MCF 10A (cell line): Measurements from ENCODE around the gene DIAPH2. TPM values are rescaled to one million over a fixed set of nuclear protein-coding genes. Genes with fewer than 3 reads are reported as not detected.

Experiments
- BruUV-seq: library from RNA; stranded (reverse); fragments of 400-500 nt; replicated peaks from 2 replicates; lab custom pipeline; 2021; lab: Mats Ljungman, UMichigan
- CTCF ChIA-PET: fragments of 300-600 bp; sonication (Branson Sonifier 250); formaldehyde crosslinking; extraction: SDS; loops from one replicate; lab custom pipeline; 2021; ENCODE audit warnings: antibody characterized with exemption, inconsistent platforms; lab: Yijun Ruan, JAX
- POLR2A ChIA-PET: fragments of 300-600, 350-650 bp; sonication (Branson Sonifier 250); formaldehyde crosslinking; extraction: SDS; loops from one replicate; lab custom pipeline; 2020; ENCODE audit warnings: antibody characterized with exemption, inconsistent platforms; lab: Yijun Ruan, JAX
- DNase-seq: peaks from one replicate; pipeline ENCODE4 v3.0.0-alpha.2; 2018; ENCODE audit not compliant: unreplicated experiment
- H3K27ac Mint-ChIP-seq: one replicate; pipeline ENCODE4 v1.8.0; 2022; ENCODE audit warnings: mild to moderate bottlenecking, low read depth, mixed read lengths; ENCODE audit not compliant: unreplicated experiment
- H3K27me3 Mint-ChIP-seq: one replicate; pipeline ENCODE4 v1.8.0; 2022; ENCODE audit warnings: mixed read lengths; ENCODE audit not compliant: insufficient read depth, unreplicated experiment
- H3K36me3 Mint-ChIP-seq: one replicate; pipeline ENCODE4 v1.8.0; 2022; ENCODE audit warnings: mild to moderate bottlenecking, moderate library complexity, mixed read lengths; ENCODE audit not compliant: insufficient read depth, unreplicated experiment
- H3K4me1 Mint-ChIP-seq: one replicate; pipeline ENCODE4 v1.8.0; 2022; ENCODE audit warnings: mixed read lengths; ENCODE audit not compliant: insufficient read depth, unreplicated experiment
- H3K4me3 Mint-ChIP-seq: one replicate; pipeline ENCODE4 v1.8.0; 2022; ENCODE audit warnings: mild to moderate bottlenecking, moderate library complexity, mixed read lengths; ENCODE audit not compliant: unreplicated experiment
- H3K9me3 Mint-ChIP-seq: one replicate; pipeline ENCODE4 v1.8.0; 2022; ENCODE audit warnings: mixed read lengths; ENCODE audit not compliant: unreplicated experiment
- CTCF ChIP-seq: fragments of 200-600 bp; IDR thresholded peaks from one replicate; pipeline ENCODE4 v1.8.0; 2022; ENCODE audit warnings: antibody characterized with exemption, mild to moderate bottlenecking; ENCODE audit not compliant: unreplicated experiment
- intact Hi-C: fragments of 100-400 bp; cut with micrococcal nuclease; formaldehyde crosslinking; loops from 2 replicates; pipeline ENCODE4 v1.14.1; 2022
- total RNA-seq: library from RNA; stranded (reverse); gene quantifications from 2 replicates; pipeline ENCODE4 v1.2.3, GENCODE V29; 2022

Gene DIAPH2
- total RNA-seq, 1 experiment from 2014 or later = 17.6 TPM

GRCh38 chrX:97159916-97160800, 475.5 kb downstream of the DIAPH2 start:
- Mint-ChIP-seq H3K4me3 (no peak overlapping the region), H3K4me1 (no peaks in the 10 kb centered on the region), H3K36me3 (peaks cover 5% of the 10 kb centered on the region), H3K27me3 (peaks cover 14% of the 10 kb centered on the region), H3K9me3 (no peaks in the 10 kb centered on the region), H3K27ac (no peak overlapping the region)
- DNase-seq = no peak
- CTCF ChIA-PET = no interaction called here
- intact Hi-C loops = no loop called here
- no TSS peak for BruUV-seq
- POLR2A ChIA-PET = no interaction called here
- TF ChIP-seq CTCF = no peak

- Mint-ChIP-seq H3K4me3 (no peak overlapping the region), H3K4me1 (no peaks in the 10 kb centered on the region), H3K27ac (no peak overlapping the region), H3K9me3 (no peaks in the 10 kb centered on the region), H3K27me3 (peaks cover 42% of the 10 kb centered on the region), H3K36me3 (peaks cover 5% of the 10 kb centered on the region)
- DNase-seq = no peak
- no TSS peak for BruUV-seq
- ChIA-PET CTCF (interaction anchor here (0.6 kb wide), 1 partner anchor 34 kb away, joined by 3 read pairs; no protein-coding TSS in a partner anchor), POLR2A (no interaction called here)
- intact Hi-C loops = no loop called here
- TF ChIP-seq CTCF = no peak
Measured at GRCh38 chrX:97167333-97167732, 482.7 kb downstream of the DIAPH2 start.

GRCh38 chrX:97168646-97169045, 484.0 kb downstream of the DIAPH2 start:
- BruUV-seq = no TSS peak
- DNase-seq = no peak
- no peak overlapping the region for H3K4me3 Mint-ChIP-seq
- H3K9me3 Mint-ChIP-seq = no peaks in the 10 kb centered on the region
- no peaks in the 10 kb centered on the region for H3K36me3 Mint-ChIP-seq
- intact Hi-C loops = no loop called here
- CTCF ChIA-PET = no interaction called here
- no peaks in the 10 kb centered on the region for H3K4me1 Mint-ChIP-seq
- POLR2A ChIA-PET = interaction anchor here (1.0 kb wide), 1 partner anchor 8 kb away, joined by 4 read pairs; no protein-coding TSS in a partner anchor
- TF ChIP-seq CTCF = no peak
- H3K27me3 Mint-ChIP-seq = peaks cover 33% of the 10 kb centered on the region
- H3K27ac Mint-ChIP-seq = no peak overlapping the region

- Mint-ChIP-seq H3K9me3 (no peaks in the 10 kb centered on the region), H3K27ac (no peak overlapping the region), H3K36me3 (no peaks in the 10 kb centered on the region), H3K27me3 (peaks cover 18% of the 10 kb centered on the region), H3K4me1 (no peaks in the 10 kb centered on the region), H3K4me3 (no peak overlapping the region)
- no peak for DNase-seq
- ChIA-PET CTCF (no interaction called here), POLR2A (interaction anchor here (0.7 kb wide), 1 partner anchor 39 kb away, joined by 3 read pairs; no protein-coding TSS in a partner anchor)
- no TSS peak for BruUV-seq
- intact Hi-C loops = no loop called here
- TF ChIP-seq CTCF = no peak
Measured at GRCh38 chrX:97175147-97175546, 490.5 kb downstream of the DIAPH2 start.
